Mesothelial cell of epicardium (in vitro differentiated cells): ENCODE results near the gene RB1. TPM values are rescaled to one million over a fixed set of nuclear protein-coding genes. Genes with fewer than 3 reads are reported as not detected.
"Not testable (repeated sequence)": the region's sequence is repeated elsewhere in the genome, so short reads cannot be mapped to it uniquely, and the experiment has no call there.

Source experiments
- DNase-seq, 2 experiments: peaks; one replicate each; pipeline ENCODE4 v3.0.0; 2021; ENCODE audit warnings: low spot score in 2 of 2; ENCODE audit not compliant: unreplicated experiment in 2 of 2
- H3K27ac Mint-ChIP-seq: 2 replicates; pipeline ENCODE4 v1.8.0; 2021; ENCODE audit warnings: mixed read lengths
- H3K27me3 Mint-ChIP-seq: 2 replicates; pipeline ENCODE4 v1.8.0; 2021; ENCODE audit warnings: low read depth, mixed read lengths
- H3K36me3 Mint-ChIP-seq: 2 replicates; pipeline ENCODE4 v1.8.0; 2021; ENCODE audit warnings: mixed read lengths
- H3K4me1 Mint-ChIP-seq: 2 replicates; pipeline ENCODE4 v1.8.0; 2021; ENCODE audit warnings: mixed read lengths
- H3K4me3 Mint-ChIP-seq: 2 replicates; pipeline ENCODE4 v1.8.0; 2021; ENCODE audit warnings: mild to moderate bottlenecking, moderate library complexity, mixed read lengths
- H3K9me3 Mint-ChIP-seq: 2 replicates; pipeline ENCODE4 v1.8.0; 2021; ENCODE audit warnings: mixed read lengths
- total RNA-seq: library from RNA; stranded (reverse); gene quantifications from 3 replicates; pipeline ENCODE4 v1.2.1, GENCODE V29; 2021
- TF ChIP-seq, protein P1 (sequence below): fragments of 200-600 bp; sonication (generic); IDR thresholded peaks from one replicate; pipeline ENCODE4 v1.5.0; 2021; ENCODE audit warnings: antibody characterized with exemption; ENCODE audit not compliant: unreplicated experiment

Gene RB1
- total RNA-seq, 1 donor from 2014 or later, result 34.7 TPM

DNA sequence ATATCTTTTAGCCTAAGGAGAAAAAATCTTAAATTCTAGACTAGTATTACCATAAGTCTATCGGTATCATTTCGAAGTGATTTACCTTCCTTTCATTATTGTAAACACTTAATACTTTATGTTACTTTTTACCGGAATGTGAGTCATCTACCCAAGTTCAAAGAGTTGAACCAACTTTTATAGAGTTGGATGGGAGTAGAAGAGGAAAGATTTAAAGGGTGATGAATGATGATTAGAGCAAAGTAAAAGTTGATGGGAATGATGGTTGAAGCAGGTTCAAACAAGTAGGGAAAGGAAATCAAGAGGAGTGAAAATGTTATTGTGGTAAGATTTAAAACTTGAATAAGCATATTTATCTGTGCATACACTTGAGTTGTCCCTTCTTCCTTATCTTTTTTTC lies 120.7 kb downstream of the RB1 start:
- Mint-ChIP-seq H3K4me1 (peaks cover 12% of the 10 kb centered on the region), H3K4me3 (no peak overlapping the region), H3K9me3 (peaks cover 29% of the 10 kb centered on the region)

DNA sequence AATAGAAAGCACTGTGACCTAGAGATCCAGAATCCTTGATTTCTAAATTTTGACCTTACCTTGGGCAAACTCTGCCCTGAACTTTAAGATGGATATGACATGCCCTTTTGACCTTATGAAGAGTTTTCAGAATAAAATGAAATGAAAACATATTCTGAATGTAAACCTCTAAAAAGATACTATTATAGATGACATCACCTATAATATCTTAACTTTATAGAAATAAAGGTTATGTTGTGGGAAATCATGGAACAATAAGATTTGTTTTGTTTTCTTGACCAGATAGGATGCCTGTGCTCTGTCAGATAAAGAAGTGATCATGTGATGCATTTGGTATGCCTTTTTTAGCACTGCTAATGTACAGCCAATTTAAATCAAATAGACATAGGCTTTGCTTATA lies 122.5 kb downstream of the RB1 start:
- no peak overlapping the region for H3K4me3 Mint-ChIP-seq
- H3K4me1 Mint-ChIP-seq, result peaks cover 22% of the 10 kb centered on the region
- no peaks in the 10 kb centered on the region for H3K27me3 Mint-ChIP-seq
- TF ChIP-seq, protein P1, sequence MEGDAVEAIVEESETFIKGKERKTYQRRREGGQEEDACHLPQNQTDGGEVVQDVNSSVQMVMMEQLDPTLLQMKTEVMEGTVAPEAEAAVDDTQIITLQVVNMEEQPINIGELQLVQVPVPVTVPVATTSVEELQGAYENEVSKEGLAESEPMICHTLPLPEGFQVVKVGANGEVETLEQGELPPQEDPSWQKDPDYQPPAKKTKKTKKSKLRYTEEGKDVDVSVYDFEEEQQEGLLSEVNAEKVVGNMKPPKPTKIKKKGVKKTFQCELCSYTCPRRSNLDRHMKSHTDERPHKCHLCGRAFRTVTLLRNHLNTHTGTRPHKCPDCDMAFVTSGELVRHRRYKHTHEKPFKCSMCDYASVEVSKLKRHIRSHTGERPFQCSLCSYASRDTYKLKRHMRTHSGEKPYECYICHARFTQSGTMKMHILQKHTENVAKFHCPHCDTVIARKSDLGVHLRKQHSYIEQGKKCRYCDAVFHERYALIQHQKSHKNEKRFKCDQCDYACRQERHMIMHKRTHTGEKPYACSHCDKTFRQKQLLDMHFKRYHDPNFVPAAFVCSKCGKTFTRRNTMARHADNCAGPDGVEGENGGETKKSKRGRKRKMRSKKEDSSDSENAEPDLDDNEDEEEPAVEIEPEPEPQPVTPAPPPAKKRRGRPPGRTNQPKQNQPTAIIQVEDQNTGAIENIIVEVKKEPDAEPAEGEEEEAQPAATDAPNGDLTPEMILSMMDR, result no peak
- peaks cover 12% of the 10 kb centered on the region for H3K9me3 Mint-ChIP-seq
- DNase-seq, result no peak
- H3K27ac Mint-ChIP-seq, result no peak overlapping the region
- H3K36me3 Mint-ChIP-seq, result peaks cover 14% of the 10 kb centered on the region

More for the DNA sequence above, 120.7 kb downstream of the RB1 start:
- H3K27me3 Mint-ChIP-seq, result no peaks in the 10 kb centered on the region
- H3K36me3 Mint-ChIP-seq, result peaks cover 29% of the 10 kb centered on the region
- DNase-seq, result no peak
- peak overlapping the region; percentile 35 for H3K27ac Mint-ChIP-seq
- TF ChIP-seq, protein P1, result no peak

DNA sequence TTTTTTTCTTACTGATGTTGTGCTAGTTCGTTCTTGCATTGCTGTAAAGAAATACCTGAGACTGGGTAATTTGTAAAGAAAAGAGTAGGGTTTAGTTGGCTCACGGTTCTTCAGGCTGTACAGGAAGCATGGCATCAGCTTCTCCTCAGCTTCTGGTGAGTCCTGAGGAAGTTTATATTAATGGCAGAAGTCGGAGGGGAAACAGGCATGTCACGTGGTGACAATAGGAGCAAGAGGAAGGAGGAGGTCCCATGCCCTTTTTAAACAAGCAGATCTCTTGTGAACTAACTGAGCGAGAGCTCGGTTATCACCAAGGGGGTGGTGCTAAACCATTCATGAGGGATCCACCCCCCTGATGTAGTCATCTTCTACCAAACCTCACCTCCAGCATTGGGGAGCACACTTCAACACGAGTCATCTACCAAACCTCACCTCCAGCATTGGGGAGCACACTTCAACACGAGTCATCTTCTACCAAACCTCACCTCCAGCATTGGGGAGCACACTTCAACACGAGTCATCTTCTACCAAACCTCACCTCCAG lies 123.3 kb downstream of the RB1 start:
- DNase-seq, H3K27ac Mint-ChIP-seq, H3K36me3 Mint-ChIP-seq: not testable (repeated sequence)

DNA sequence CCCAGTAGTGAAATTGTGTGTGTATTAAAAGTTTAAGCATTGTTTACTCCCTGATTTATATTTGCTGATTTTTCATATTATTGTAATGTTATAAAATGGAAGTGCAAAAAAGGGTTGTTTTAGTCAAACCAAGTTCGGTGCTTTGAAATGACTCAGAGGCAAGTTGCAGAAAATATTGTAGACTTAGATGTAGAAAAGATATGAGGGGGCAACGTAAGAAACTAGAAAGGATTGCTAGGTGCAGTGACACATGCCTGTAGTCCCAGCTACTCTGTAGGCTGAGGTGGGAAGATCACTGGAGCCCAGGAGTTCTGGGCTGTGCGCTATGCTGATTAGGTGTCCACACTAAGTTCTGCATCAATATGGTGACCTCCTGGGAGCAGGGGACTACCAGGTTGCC lies 125.5 kb downstream of the RB1 start:
- Mint-ChIP-seq H3K27ac (peak overlapping the region; percentile 40), H3K27me3 (no peaks in the 10 kb centered on the region), H3K36me3 (peaks cover 5% of the 10 kb centered on the region), H3K4me3 (no peak overlapping the region), H3K9me3 (peaks cover 4% of the 10 kb centered on the region), H3K4me1 (peaks cover 34% of the 10 kb centered on the region)
- TF ChIP-seq, protein P1, result no peak
- no peak for DNase-seq

More for the DNA sequence above, 123.3 kb downstream of the RB1 start:
- peaks cover 29% of the 10 kb centered on the region for H3K4me1 Mint-ChIP-seq
- H3K9me3 Mint-ChIP-seq, H3K4me3 Mint-ChIP-seq, H3K27me3 Mint-ChIP-seq: not testable (repeated sequence)

DNA sequence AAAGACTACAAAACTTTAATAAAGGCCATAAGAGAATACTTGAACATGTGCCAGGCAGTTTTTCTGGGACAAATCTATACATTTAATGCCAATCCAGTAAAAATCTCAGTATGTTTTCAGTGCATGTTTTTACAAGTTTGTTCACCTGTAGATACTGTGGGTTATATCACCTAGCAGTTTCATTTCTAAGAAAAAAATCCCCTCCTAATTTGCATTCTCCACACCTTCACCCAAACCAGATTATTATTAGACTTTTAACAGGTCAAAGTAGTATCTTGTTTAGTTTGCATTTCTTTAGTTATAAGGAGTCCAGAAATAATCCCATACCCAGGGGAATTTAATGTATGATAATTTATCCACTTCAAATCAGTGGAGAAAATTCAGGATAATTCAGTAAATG lies 126.3 kb downstream of the RB1 start:
- H3K27me3 Mint-ChIP-seq, result no peaks in the 10 kb centered on the region
- DNase-seq, result no peak
- H3K27ac Mint-ChIP-seq, result peak overlapping the region; percentile 50
- peaks cover 5% of the 10 kb centered on the region for H3K36me3 Mint-ChIP-seq
- peaks cover 32% of the 10 kb centered on the region for H3K4me1 Mint-ChIP-seq
- peaks cover 4% of the 10 kb centered on the region for H3K9me3 Mint-ChIP-seq
- TF ChIP-seq, protein P1, result no peak
- H3K4me3 Mint-ChIP-seq, result no peak overlapping the region

DNA sequence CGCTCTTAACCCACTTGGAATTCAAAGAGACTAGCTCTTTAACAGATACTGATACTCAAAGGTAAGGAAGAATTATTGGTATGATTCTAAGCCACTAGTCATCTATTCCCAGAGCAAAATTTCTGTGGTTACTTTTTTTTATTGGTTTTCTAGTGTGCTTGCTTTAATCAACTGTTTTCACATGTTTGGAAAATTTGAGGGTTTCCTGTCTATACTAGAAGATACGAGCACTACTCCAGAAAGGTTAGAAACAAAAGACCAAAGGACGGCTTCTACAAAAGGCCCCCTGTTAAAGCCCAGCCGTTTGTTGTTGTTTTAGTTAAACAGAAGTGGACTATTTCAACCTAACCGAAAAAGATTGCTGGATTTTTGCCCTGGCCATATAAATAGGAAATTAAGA lies 127.9 kb downstream of the RB1 start:
- DNase-seq, result no peak
- H3K27me3 Mint-ChIP-seq, result no peaks in the 10 kb centered on the region
- TF ChIP-seq, protein P1, result no peak
- H3K9me3 Mint-ChIP-seq, result peaks cover 4% of the 10 kb centered on the region
- peaks cover 5% of the 10 kb centered on the region for H3K36me3 Mint-ChIP-seq
- H3K4me3 Mint-ChIP-seq, result no peak overlapping the region
- peak overlapping the region; percentile 75 for H3K27ac Mint-ChIP-seq
- H3K4me1 Mint-ChIP-seq, result peaks cover 42% of the 10 kb centered on the region
